GM12801 (cell line): ENCODE data around the gene HRH4.

ENCODE experiments used
- CTCF ChIP-seq: IDR thresholded peaks from one replicate; pipeline ENCODE4 v1.5.1; 2011; ENCODE audit warnings: control low read depth; ENCODE audit not compliant: insufficient read length; ENCODE audit errors: extremely low read depth

The HRH4 gene

DNA sequence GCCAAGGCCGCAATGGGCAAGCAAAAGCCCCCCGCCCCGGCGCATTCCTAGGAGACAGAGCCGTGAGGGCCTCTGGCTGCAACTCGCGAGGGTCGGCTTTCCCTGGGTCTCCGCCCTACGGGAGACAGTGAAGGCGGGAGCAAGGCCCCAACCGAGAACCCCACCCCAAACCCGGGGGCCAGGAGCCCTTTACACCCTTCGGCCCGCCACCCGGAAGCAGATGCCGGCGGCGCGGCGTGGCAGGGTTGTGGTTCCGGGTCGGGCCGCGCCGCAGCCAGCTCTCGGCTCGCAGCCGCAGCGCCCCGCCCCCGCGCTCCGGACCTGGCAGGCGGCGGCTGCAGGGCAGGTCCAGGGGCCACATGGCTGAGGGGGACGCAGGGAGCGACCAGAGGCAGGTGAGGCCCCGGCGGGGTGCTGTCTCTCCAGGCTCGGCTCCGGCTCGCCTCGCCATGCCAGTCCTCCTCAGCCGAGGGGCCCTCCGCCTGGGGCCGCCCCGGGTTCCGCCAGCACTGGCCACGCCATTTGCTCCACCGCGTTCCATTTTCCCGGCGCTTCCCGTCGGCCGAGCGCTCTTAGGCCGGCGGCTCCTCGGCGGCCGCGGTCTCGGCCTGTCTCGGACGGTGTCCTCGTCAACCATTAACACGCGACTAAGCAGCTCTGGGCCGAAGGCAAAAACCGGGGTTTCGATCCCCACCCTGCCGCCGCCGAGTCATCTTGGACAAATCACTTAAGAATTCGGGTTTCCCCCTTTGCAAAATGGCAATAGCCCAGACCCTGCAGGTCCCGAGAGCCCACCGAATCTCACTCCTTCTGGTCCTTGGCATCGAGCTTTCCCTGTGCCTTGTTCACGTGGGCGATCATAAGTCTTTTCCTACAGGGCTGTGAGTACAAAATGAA is 33.8 kb upstream of the HRH4 start, which contains the start of gene IMPACT:
IMPACT (plus strand) TSS at position 273 of the 897 bp plus-strand sequence; CDS start at position 360, 87 bp downstream.
- TF ChIP-seq CTCF = no peak

DNA sequence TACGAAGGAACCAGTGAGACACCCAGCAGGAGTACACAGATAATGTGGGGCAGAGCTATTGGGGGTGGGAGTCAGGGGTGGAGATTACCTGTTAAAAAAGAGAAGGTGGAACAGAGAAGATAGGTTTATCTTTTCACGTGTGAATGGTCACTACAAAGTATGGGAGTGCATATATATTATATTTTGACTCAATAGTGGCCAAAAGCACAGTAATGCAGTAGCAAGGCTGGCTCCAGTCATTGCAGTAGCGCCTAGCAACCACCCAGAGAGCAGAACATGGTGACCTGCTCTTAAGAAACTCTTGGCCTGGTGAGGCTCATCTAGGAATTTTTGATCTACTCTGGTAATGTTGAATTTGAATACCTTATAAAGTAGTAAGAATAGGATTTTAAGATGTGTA is 33.0 kb upstream of the HRH4 start:
- no peak for TF ChIP-seq CTCF

- no peak for TF ChIP-seq CTCF
Measured at GRCh38 chr18:24428709-24429108, 31.7 kb upstream of the HRH4 start.

DNA sequence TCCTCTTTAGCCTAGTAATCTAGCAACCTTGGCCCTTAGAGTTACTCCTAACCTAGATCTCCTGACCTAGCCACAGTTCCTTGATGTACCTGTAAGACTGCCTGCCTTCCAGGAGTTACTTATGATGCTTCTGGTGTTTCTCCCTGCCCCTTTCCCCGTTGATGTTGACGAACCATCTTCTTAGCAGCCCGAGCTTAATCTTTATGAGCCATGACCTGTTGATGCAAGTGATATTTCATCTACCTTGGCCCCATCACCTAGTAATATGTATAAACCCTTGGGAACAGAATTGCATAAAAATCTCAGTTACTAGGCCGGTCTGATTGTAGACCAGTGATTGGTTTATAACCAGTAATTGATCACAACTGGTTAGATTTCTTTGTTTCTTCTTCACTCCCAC is 31.2 kb upstream of the HRH4 start:
- TF ChIP-seq CTCF = no peak

- no peak for TF ChIP-seq CTCF
Measured at GRCh38 chr18:24432618-24433017, 27.8 kb upstream of the HRH4 start.

DNA sequence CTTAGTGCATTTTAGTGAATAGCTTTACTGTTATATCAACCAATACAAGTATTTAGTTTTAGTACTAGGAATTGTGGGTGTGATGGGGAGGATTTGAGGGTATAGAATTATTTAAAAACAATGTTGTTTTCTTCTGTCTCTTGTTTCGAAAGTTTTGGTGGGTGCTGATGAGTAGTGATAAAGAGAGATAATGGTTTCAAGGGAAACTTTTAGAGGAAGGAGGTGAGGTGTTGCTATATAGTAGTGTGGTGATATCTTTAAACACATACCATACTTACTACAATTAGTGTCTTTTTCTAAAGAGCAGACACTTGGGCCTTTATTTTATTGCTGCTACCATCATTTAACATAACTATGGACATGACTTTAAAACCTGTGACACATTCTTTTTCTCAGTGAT is 23.5 kb upstream of the HRH4 start:
- no peak for TF ChIP-seq CTCF

DNA sequence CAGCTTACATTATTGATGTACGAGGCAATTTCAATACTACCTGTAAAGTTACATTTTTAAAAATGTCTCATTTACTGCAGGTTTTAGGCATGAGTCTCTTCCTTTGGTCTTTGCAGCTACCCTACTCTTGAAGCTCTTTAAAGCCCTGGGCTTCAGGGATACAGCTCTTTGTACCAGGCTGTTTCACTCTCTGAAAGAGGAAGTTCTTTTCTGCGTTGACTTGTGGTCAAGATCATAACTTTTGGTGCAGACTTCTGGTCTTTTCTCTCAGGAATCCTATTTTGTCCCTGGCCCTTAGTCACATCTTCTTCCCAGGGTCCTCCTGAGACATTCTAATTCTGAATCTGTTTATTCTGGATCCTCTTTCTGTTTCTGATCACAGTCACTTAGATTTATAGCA is 16.6 kb upstream of the HRH4 start:
- TF ChIP-seq CTCF = no peak
